ENCODE measurements around the gene DYNC1I2. TPM values are rescaled to one million over a fixed set of nuclear protein-coding genes. Genes with fewer than 3 reads are reported as not detected.
A peak's percentile ranks its signal among the peaks of the same experiment; 100 is the strongest.

Gene DYNC1I2
- total and polyA plus RNA-seq, 2 of the 4 experiments (the other 2 are of a cell fraction), result 110 to 114 TPM

DNA sequence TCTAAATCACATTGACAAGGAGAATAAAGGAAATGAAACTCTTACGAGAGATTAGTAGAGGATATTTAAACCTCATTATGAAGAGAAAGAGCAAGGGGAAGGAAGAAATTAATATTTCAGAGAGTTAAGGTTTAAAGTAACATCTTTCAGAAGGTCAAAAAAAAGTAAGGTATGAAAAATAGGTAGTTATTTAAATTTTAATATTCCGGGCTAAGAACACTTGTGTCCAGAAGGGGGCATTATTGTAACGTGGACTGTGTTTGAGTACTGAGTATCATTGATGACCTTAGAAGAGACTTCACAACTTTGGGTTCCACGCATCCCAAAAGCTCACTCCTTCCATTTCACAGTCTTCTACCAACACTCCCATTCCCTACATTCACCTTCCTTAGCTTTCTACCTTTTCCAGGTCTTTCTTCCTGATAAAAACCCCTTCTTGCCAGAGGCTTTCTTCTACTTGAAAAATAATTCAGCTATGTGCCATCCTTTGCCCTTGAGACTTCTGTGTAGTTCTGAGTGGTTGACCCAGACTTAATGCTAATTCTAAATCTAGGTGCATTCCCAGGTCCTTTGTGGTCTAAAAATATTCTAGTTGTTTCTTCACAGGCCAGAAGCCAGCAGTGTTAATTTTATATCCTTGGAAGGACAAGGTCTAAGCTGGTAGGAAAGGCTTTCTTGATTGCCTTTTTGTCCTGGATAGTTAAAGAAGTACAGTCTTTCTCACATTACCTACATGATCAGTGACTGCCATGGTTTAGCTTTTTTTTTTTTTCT is 16.5 kb downstream of the DYNC1I2 start:
- no peaks in the 10 kb centered on the region for H3K9me3 ChIP-seq (ENCODE audit: control insufficient read depth, insufficient read depth, low read length)
- peaks cover 11 to 46% of the 10 kb centered on the region in 2 experiments for H3K79me1 ChIP-seq (ENCODE audit: low read depth in 1 of 2, low read length in 2 of 2)
- WGBS, 2 experiments (ENCODE audit: extremely low coverage in 2 of 2, insufficient read length in 1 of 2), result no CpG with 5 or more reads among the region's 4 CpGs
- H2AK9ac ChIP-seq (replicated peaks; ENCODE audit: low read depth, low read length, poor library complexity), result no peak overlapping the region
- H3K27ac ChIP-seq (ENCODE audit: insufficient read depth, low read length), result no peak overlapping the region
- no peak overlapping the region for H3K14ac ChIP-seq (replicated peaks; ENCODE audit: low read depth, low read length)
- intact Hi-C loops (cut with micrococcal nuclease) (loop anchor here (2.0 to 10.0 kb wide), 3 partner anchors 129 to 764 kb away; no protein-coding TSS in a partner anchor), in situ Hi-C loops (cut with MboI; ENCODE audit: low sequenced_read_pairs) (loop anchor here (5.0 to 25.0 kb wide), 2 partner anchors 404 to 759 kb away; no protein-coding TSS in a partner anchor), dilution Hi-C loops (cut with HindIII; ENCODE audit: low sequenced_read_pairs, unreplicated experiment) (no loop called here)
- ATAC-seq (ENCODE audit: low read depth) (peak; percentile 68), DNase-seq (peak; percentile 56)
- no TSS peak for BruUV-seq (replicated peaks)
- H3K4me2 ChIP-seq (ENCODE audit: low read depth, low read length), result no peak overlapping the region
- H3K56ac ChIP-seq (ENCODE audit: extremely low read depth, insufficient read depth, low read length), result peak overlapping the region; percentile 33; the same call in 1 of the 2 replicates
- no peak overlapping the region for H2AK5ac ChIP-seq (ENCODE audit: low read depth, low read length)
- no peak overlapping the region for H2BK120ac ChIP-seq (ENCODE audit: low read depth, low read length)
- H2BK15ac ChIP-seq (ENCODE audit: low read depth, low read length), result no peak overlapping the region
- peaks cover 5% of the 10 kb centered on the region for H3K4me1 ChIP-seq (ENCODE audit: control insufficient read depth, insufficient read depth, low read length)
- CTCF ChIA-PET, result interaction anchor here (0.6 to 2.6 kb wide), 11 partner anchors 11 to 410 kb away, joined by 3 to 9 read pairs (median 4); partner anchors contain the start of gene DLX2
- peaks cover 30% of the 10 kb centered on the region for H4K20me1 ChIP-seq (ENCODE audit: insufficient read depth, low read length)
- no peak overlapping the region for H3K4me3 ChIP-seq (ENCODE audit: insufficient read depth, low read depth, low read length)
- no peak overlapping the region for H4K5ac ChIP-seq (ENCODE audit: low read depth, low read length)
- H3K9me1 ChIP-seq (ENCODE audit: insufficient read depth, low read length), result peaks cover 3% of the 10 kb centered on the region; the same call in 1 of the 2 replicates
- H4K8ac ChIP-seq (ENCODE audit: low read depth in 2 of 2, low read length in 2 of 2), result no peak overlapping the region
- H2BK5ac ChIP-seq (ENCODE audit: low read depth, low read length, poor library complexity, severe bottlenecking), result no peak overlapping the region
- POLR2A ChIA-PET (ENCODE audit: unreplicated experiment), result no interaction called here
- H3K4ac ChIP-seq (ENCODE audit: low read depth, low read length), result no peak overlapping the region
- H3K9ac ChIP-seq (ENCODE audit: low read depth, low read length), result no peak overlapping the region
- H2BK20ac ChIP-seq (ENCODE audit: low read depth, low read length), result peak overlapping the region; percentile 1; the same call in 1 of the 2 replicates
- H3K23ac ChIP-seq (ENCODE audit: low read depth, low read length), result no peak overlapping the region
- H4K91ac ChIP-seq (ENCODE audit: insufficient read depth, low read depth, low read length), result no peak overlapping the region
- no peak overlapping the region for H2AFZ ChIP-seq (replicated peaks; ENCODE audit: low read length, poor library complexity)
- H3K18ac ChIP-seq (ENCODE audit: low read depth, low read length), result no peak overlapping the region
- peaks cover 9% of the 10 kb centered on the region; the same call in 1 of the 2 replicates for H3K36me3 ChIP-seq (ENCODE audit: control insufficient read depth, insufficient read depth, low read length)
- TF ChIP-seq BHLHE40 (IDR thresholded peaks at IDR 0.05; ENCODE audit: low read depth, low read length) (no peak), RAD21 (IDR thresholded peaks at IDR 0.05; ENCODE audit: low read length) (peak; percentile 72), SMC3 (IDR thresholded peaks at IDR 0.05; ENCODE audit: low read depth, low read length) (peak; percentile 54; the same call in 1 of the 2 replicates), RFX5 (IDR thresholded peaks at IDR 0.05; ENCODE audit: low read depth, low read length) (no peak)
- TF ChIP-seq, protein P1, sequence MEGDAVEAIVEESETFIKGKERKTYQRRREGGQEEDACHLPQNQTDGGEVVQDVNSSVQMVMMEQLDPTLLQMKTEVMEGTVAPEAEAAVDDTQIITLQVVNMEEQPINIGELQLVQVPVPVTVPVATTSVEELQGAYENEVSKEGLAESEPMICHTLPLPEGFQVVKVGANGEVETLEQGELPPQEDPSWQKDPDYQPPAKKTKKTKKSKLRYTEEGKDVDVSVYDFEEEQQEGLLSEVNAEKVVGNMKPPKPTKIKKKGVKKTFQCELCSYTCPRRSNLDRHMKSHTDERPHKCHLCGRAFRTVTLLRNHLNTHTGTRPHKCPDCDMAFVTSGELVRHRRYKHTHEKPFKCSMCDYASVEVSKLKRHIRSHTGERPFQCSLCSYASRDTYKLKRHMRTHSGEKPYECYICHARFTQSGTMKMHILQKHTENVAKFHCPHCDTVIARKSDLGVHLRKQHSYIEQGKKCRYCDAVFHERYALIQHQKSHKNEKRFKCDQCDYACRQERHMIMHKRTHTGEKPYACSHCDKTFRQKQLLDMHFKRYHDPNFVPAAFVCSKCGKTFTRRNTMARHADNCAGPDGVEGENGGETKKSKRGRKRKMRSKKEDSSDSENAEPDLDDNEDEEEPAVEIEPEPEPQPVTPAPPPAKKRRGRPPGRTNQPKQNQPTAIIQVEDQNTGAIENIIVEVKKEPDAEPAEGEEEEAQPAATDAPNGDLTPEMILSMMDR (conservative IDR thresholded peaks at IDR 0.05; ENCODE audit: low read depth, low read length), result peak; percentile 66
- H3K27me3 ChIP-seq (ENCODE audit: control insufficient read depth, insufficient read depth, low read length), result no peaks in the 10 kb centered on the region
